ENCODE measurements around the gene NSL1.

Gene NSL1, protein sequence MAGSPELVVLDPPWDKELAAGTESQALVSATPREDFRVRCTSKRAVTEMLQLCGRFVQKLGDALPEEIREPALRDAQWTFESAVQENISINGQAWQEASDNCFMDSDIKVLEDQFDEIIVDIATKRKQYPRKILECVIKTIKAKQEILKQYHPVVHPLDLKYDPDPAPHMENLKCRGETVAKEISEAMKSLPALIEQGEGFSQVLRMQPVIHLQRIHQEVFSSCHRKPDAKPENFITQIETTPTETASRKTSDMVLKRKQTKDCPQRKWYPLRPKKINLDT

DNA sequence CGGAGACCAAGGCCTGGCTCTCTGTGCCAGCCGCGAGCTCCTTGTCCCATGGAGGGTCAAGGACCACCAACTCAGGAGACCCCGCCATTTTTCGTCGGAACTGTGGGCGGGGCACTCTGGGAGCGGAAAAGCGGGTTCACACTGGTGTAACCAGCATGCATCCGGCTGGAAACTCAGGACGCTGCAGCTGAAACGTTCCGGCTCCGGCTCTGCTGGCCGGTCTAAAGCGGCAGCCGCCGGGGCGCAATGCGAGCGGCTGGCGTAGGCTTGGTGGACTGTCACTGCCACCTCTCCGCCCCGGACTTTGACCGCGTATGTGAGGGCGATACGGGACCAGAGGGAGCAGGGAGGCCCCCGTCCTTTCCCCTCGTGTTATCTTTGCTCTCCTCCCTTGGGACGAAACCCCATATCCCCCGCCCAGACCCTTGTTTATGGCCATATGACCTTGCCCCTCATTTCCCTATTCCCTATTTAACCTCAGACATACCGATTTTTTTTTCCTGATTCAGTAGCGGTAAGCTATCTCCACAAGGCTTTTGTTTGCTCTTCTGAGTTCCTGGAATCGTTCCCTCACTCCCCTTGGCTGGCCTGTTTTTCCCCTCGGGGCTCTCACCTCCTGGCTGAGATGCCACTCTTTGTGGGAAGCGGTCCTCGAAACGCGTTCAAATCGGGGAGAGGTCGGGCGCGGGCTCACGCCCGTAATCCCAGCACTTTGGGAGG is at the start of gene NSL1, which contains the start of gene TATDN3:
Gene NSL1 (minus strand): TSS at position 102 of the 720 bp plus-strand sequence. CDS start 14 bp downstream, at position 88.
Gene TATDN3 (plus strand): TSS at position 219 of the 720 bp plus-strand sequence. CDS start 28 bp downstream, at position 247.
- TF ChIP-seq, protein P1, sequence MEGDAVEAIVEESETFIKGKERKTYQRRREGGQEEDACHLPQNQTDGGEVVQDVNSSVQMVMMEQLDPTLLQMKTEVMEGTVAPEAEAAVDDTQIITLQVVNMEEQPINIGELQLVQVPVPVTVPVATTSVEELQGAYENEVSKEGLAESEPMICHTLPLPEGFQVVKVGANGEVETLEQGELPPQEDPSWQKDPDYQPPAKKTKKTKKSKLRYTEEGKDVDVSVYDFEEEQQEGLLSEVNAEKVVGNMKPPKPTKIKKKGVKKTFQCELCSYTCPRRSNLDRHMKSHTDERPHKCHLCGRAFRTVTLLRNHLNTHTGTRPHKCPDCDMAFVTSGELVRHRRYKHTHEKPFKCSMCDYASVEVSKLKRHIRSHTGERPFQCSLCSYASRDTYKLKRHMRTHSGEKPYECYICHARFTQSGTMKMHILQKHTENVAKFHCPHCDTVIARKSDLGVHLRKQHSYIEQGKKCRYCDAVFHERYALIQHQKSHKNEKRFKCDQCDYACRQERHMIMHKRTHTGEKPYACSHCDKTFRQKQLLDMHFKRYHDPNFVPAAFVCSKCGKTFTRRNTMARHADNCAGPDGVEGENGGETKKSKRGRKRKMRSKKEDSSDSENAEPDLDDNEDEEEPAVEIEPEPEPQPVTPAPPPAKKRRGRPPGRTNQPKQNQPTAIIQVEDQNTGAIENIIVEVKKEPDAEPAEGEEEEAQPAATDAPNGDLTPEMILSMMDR (IDR thresholded peaks at IDR 0.05), result no peak

DNA sequence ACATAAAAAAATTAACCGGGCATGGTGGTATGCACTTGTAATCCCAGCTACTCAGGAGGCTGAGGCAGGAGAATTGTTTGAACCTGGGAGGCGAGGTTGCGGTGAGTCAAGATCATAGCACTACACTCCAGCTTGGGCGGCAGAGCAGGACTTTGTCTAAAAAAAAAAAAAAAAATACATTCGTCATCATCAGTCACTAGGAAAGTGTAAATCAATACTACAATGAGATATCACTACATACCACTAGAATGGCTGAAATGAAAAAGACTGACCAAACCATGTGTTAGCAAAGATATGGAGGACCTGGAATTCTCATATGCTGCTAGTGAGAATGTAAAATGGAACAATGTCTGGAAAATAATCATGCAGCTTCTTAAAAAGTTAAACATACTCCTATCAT is 46.6 kb upstream of the NSL1 start:
- TF ChIP-seq, protein P1 (IDR thresholded peaks at IDR 0.05), result no peak

DNA sequence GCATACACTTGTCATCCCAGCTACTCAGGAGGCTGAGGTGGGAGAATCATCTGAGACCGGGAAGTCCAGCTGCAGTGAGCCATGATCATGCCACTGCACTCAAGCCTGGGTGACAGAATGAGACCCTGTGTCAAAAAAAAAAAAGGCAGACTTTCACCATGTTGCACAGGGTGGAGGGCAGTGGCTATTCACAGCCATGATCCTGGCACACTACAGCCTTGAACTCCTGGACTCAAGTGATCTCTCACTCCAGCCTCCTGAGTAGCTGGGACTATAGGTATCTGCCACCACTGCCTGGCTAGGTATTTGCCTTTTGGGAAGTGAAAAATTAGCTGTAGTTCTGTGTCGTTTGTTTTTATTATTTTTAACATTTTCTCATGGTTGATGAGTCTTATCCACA is 36.8 kb upstream of the NSL1 start:
- TF ChIP-seq, protein P1 (IDR thresholded peaks at IDR 0.05), result no peak

- TF ChIP-seq, protein P1 (IDR thresholded peaks at IDR 0.05), result no peak
These were observed 36.3 kb upstream of the NSL1 start for GRCh38 chr1:212827831-212828278.

DNA sequence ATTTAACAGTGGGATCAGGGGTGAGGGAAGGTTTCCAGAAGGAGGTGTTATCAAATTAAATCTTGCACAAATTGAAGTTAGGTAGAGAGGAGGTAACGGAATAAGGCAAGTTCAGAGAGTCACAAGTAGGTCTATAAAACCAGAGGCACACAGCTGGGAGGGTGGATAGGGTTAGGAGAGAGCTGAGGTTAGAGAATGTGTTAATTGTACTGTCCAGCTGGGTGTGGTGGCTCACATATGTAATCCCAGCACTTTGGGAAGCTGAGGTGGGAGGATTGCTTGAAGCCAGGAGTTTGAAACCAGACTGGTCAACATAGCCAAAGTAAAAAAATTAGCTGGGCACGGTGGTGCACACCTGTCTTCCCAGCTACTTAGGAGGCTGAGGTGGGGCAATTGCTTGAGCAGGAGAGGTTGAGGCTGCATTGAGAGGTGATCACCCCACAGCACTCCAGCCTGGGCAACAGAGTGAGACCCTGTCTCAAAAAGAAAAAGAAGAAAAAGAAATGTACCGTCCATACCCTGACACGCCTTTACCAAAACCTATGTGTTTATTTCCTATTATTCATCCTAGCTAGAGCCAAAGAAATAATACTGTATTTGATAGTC is 35.7 kb upstream of the NSL1 start:
- TF ChIP-seq, protein P1 (IDR thresholded peaks at IDR 0.05), result no peak

DNA sequence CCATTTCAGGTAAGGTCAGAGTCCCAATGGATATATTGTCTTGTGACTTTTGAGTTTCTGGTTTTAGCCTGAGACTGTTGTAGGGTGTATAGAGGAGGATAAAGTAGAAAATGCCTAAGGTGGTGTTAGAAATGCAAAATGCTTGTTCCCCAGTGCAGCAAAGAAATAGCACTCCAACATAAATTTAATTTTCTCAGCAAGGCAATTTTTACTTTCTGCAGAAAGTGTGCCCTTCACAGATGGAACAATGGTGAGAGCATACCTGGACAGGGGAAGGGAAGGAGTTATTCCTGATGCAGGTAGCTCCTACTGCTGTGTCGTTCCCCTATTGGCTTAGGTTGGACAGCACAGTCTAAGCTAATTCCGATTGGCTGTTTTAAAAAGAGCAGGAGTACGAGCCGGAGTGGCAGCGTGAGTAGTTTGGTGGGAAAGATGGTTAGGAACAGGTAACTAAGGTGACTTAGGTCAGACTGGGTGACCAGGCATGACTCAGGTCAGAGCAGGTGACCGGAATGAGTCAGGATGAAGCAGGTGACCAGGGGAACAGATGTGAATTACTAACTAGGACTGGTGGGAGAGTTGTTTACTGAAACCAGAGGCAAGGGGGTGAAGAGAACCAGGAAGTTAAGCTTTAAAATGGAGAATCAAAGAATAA is 34.3 kb upstream of the NSL1 start:
- TF ChIP-seq, protein P1 (IDR thresholded peaks at IDR 0.05), result no peak

DNA sequence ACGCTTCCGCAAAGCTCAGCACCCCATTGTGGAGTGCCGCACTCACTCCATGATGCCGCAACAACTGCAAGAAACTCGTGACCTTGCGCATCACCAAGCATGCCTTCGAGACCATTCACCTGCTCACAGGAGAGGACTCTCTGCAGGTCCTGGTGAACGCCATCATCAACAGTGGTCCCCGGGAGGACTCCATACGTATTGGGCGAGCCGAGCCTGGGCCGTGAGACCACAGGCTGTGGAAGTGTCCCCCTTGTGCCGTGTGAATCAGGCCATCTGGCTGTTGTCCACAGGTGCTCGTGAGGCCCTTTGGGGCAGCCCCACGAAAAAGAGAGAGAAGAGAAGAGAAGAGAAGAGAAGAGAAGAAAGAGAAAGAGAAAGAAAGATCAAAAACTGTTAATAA is 32.6 kb upstream of the NSL1 start:
- TF ChIP-seq, protein P1 (IDR thresholded peaks at IDR 0.05), result no peak

All from LNCAP (cell line).